HUES64 (cell line): ENCODE results near the gene ADSS2.

Experiments used
- H3K27ac ChIP-seq: 2 replicates; pipeline ENCODE4 v1.7.0; 2013; ENCODE audit warnings: low read depth, low read length, inconsistent platforms
- H3K27me3 ChIP-seq: 2 replicates; pipeline ENCODE4 v1.6.1; 2013; ENCODE audit warnings: mild to moderate bottlenecking, low read length; ENCODE audit not compliant: insufficient read depth
- H3K36me3 ChIP-seq: 2 replicates; pipeline ENCODE4 v1.6.1; 2013; ENCODE audit warnings: mild to moderate bottlenecking, low read length; ENCODE audit not compliant: insufficient read depth
- H3K4me1 ChIP-seq: 2 replicates; pipeline ENCODE4 v1.6.1; 2013; ENCODE audit warnings: mild to moderate bottlenecking, low read length, moderate library complexity; ENCODE audit not compliant: insufficient read depth
- H3K4me3 ChIP-seq: 2 replicates; pipeline ENCODE4 v1.5.1; 2013; ENCODE audit warnings: mild to moderate bottlenecking, low read length, moderate library complexity
- H3K9ac ChIP-seq: 2 replicates; pipeline ENCODE4 v1.6.1; 2013; ENCODE audit warnings: mild to moderate bottlenecking, low read depth, low read length
- H3K9me3 ChIP-seq: 2 replicates; pipeline ENCODE4 v1.6.1; 2013; ENCODE audit warnings: low read depth, low read length; ENCODE audit not compliant: insufficient read depth
- WGBS: fragments of 150-250, 120-280 bp; methylation state at CpG from one replicate; pipeline ENCODE4 v1.1.7; 2013; ENCODE audit warnings: missing lambda C conversion rate; 5-methylcytosine and 5-hydroxymethylcytosine counted together

The ADSS2 gene

DNA sequence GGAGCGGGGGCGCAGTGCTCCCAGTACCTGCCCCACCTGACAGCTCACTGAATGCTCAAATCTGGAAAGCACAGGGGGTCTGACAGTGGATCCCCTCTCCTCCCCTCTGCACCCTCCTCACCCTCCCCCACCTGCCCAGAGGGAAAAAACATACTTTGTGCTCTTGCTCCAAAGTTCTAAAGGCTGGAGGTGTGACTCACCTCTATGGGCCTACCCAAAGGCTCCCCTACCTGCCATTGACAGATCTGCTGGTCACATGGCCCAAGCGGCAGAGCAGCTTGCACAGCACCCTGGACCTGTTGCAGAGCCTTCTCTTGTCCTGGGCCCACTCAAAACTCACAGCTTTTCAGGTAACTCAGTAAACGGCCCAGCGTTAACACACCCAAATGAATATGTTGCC, 55.7 kb downstream of the ADSS2 start:
- WGBS: 91% methylated on average over 5 of the region's 5 CpGs
- Histone ChIP-seq H3K9me3 (no peaks in the 10 kb centered on the region), H3K4me1 (no peaks in the 10 kb centered on the region), H3K4me3 (no peak overlapping the region), H3K27me3 (no peaks in the 10 kb centered on the region), H3K27ac (no peak overlapping the region), H3K36me3 (peaks cover under 1% of the 10 kb centered on the region; the same call in 1 of the 2 replicates), H3K9ac (no peak overlapping the region)

DNA sequence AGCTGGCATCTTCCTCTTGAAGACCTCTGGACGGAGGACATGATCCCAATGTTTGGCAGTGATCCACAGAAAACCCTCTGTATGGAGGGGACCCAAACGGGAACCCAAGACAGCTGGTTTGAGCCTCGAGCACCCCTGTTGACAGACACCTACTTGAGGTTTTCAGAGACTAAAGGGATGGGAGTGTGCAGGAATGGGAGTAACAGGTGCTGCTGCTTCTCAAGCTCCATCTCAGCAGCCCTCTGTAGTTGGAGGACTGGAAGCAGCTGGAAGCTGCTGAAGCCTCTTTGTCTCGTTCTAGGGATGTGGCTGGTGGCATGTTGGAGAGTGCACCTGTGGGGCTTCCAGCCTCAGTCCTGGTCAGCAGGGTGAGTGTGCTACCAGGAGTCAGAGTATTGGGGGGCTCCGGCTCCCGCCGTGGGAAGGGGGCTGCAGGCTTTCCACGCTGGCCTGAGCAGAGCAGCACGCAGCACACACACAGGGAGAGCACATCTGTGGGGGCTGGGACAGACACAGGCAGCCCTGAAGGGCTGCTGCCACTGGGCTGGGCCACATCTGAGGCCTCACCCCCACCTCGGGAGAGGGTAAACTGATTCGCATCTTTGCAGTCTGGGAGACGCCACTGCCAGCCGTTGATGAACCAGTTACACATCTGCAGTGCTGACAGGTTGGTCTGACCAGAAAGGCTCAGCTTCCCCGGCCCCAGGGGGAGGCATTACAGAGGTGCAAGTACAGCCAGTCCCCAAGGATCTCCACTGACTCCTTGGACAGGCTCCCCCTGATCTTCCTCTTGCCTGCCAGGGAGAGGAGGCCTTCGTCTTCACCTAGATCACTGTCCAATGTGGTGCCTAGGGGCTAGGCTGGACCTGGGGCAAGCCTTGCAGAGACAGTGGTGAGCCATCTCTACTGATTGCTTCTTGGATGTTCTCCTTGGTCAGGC, 56.6 kb downstream of the ADSS2 start:
- Histone ChIP-seq H3K4me1 (no peaks in the 10 kb centered on the region), H3K9ac (no peak overlapping the region), H3K27me3 (no peaks in the 10 kb centered on the region), H3K36me3 (no peaks in the 10 kb centered on the region), H3K27ac (no peak overlapping the region), H3K4me3 (no peak overlapping the region), H3K9me3 (no peaks in the 10 kb centered on the region)
- WGBS: 91% methylated on average over 15 of the region's 15 CpGs

DNA sequence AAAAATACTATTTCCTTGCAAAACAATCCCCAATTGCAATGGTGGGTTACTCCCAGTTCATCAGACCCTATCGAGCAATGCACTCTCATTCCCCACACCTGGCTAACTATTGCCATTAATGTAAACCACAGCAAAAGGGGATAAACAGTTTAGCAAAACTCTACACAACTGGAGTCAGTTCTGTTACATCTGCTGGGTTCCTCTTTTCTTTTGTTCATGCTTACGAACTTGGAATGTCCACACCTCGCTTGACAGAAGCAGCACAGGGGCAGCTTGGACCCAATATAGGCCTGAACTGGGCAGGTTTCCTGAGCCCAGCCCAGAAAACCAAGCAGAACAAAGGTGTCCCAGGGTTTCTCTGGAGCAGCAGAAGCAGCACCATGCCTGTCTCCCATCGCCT, 57.4 kb downstream of the ADSS2 start:
- 96% methylated on average over 4 of the region's 4 CpGs for WGBS
- H3K27me3 ChIP-seq: no peaks in the 10 kb centered on the region

DNA sequence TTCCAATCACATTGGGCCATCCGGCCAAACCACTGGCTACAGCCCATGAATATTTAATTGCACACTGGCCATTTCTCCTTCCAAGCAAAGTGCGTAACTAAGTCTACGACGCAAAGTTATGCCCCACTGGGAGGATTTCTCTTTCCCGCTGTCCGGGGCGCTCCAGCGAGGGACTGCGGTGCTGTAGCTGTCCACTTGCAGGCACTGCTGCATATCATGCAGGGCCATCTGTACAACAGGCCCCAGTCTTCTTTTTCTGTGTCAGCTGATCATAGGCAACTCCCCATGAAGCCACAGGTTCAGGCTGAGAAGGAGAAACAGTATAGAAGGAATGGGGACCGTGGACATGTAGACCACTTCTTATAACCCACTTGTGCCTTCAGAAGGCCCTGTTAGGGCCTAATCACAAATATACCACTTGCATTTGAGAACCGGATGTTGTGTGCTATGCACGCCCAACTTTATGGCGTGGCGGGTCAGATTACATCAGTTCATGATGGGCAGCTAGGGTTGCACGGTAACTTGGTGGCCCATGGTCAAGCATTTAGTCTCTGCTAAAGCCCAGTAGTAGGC, 58.0 kb downstream of the ADSS2 start:
- Histone ChIP-seq H3K4me1 (no peaks in the 10 kb centered on the region), H3K9me3 (no peaks in the 10 kb centered on the region), H3K4me3 (no peak overlapping the region), H3K27ac (no peak overlapping the region), H3K36me3 (no peaks in the 10 kb centered on the region), H3K27me3 (no peaks in the 10 kb centered on the region), H3K9ac (no peak overlapping the region)
- WGBS: 96% methylated on average over 15 of the region's 15 CpGs

More for the DNA sequence above, 57.4 kb downstream of the ADSS2 start:
- Histone ChIP-seq H3K36me3 (no peaks in the 10 kb centered on the region), H3K27ac (no peak overlapping the region), H3K9me3 (no peaks in the 10 kb centered on the region), H3K4me1 (no peaks in the 10 kb centered on the region), H3K4me3 (no peak overlapping the region), H3K9ac (no peak overlapping the region)

DNA sequence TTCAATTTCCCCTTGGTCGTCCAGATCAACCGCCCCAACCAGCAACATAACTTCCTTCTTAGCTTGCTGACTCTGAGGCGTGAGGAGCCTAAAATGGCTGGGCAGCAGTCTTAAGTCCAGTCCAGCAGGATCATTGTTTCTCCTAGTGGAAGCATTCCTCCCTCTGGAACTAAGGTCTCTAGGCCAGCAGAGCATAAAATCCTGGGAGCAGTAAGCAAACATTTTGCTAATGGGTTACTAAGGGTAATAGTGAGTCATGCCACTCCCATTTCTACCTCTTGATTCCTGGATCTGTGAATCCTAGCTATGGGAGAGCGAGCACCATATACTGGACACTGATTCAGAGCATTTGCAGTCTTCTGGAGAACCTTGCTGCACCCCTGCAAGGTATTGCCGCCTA, 59.9 kb downstream of the ADSS2 start:
- no peak overlapping the region for H3K27ac ChIP-seq

GRCh38 chr1:244388961-244389360, 62.7 kb downstream of the ADSS2 start:
- H3K36me3 ChIP-seq: no peaks in the 10 kb centered on the region
- no peak overlapping the region for H3K9ac ChIP-seq
- H3K4me3 ChIP-seq: no peak overlapping the region
- no peaks in the 10 kb centered on the region for H3K27me3 ChIP-seq
- H3K27ac ChIP-seq: no peak overlapping the region
- WGBS: 94% methylated on average over 7 of the region's 7 CpGs
- no peaks in the 10 kb centered on the region for H3K4me1 ChIP-seq
- no peaks in the 10 kb centered on the region for H3K9me3 ChIP-seq

More for the DNA sequence above, 59.9 kb downstream of the ADSS2 start:
- Histone ChIP-seq H3K4me3 (no peak overlapping the region), H3K9me3 (no peaks in the 10 kb centered on the region), H3K4me1 (no peaks in the 10 kb centered on the region), H3K9ac (no peak overlapping the region), H3K27me3 (no peaks in the 10 kb centered on the region), H3K36me3 (no peaks in the 10 kb centered on the region)
- 96% methylated on average over 5 of the region's 5 CpGs for WGBS

GRCh38 chr1:244387415-244387814, 64.3 kb downstream of the ADSS2 start:
- no peaks in the 10 kb centered on the region for H3K9me3 ChIP-seq
- no peaks in the 10 kb centered on the region for H3K27me3 ChIP-seq
- H3K27ac ChIP-seq: no peak overlapping the region
- H3K36me3 ChIP-seq: no peaks in the 10 kb centered on the region
- H3K4me1 ChIP-seq: no peaks in the 10 kb centered on the region
- H3K4me3 ChIP-seq: no peak overlapping the region
- no peak overlapping the region for H3K9ac ChIP-seq
- 94% methylated on average over 1 of the region's 1 CpG for WGBS

DNA sequence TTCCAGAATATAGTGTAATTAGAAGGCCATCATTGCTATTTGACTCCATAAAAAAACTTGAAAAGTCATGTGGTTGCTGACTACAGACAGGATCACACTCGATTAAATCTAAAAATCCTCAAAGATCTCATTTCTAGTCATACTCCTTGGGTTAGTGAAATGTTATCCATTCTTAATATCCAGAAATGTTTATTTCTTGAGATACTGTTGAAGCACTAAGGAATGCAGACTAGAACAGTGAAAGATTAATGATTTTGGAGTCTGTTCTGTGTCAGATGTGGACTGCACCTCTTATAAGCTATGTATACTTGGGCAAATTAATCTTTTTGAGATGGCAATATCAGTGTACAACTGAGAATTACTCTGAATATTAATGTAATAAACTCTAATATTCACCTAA, 65.1 kb downstream of the ADSS2 start:
- no peaks in the 10 kb centered on the region for H3K36me3 ChIP-seq
- no peaks in the 10 kb centered on the region for H3K27me3 ChIP-seq
- no peak overlapping the region for H3K4me3 ChIP-seq
- H3K9ac ChIP-seq: no peak overlapping the region
- WGBS: no CpG with 5 or more reads among the region's 1 CpG
- H3K27ac ChIP-seq: no peak overlapping the region
- no peaks in the 10 kb centered on the region for H3K4me1 ChIP-seq
- H3K9me3 ChIP-seq: no peaks in the 10 kb centered on the region

GRCh38 chr1:244384066-244384465, 67.6 kb downstream of the ADSS2 start:
- Histone ChIP-seq H3K4me3 (no peak overlapping the region), H3K9me3 (no peaks in the 10 kb centered on the region), H3K9ac (no peak overlapping the region), H3K27ac (no peak overlapping the region), H3K36me3 (no peaks in the 10 kb centered on the region), H3K27me3 (no peaks in the 10 kb centered on the region), H3K4me1 (no peaks in the 10 kb centered on the region)
- WGBS: 89% methylated on average over 3 of the region's 3 CpGs

DNA sequence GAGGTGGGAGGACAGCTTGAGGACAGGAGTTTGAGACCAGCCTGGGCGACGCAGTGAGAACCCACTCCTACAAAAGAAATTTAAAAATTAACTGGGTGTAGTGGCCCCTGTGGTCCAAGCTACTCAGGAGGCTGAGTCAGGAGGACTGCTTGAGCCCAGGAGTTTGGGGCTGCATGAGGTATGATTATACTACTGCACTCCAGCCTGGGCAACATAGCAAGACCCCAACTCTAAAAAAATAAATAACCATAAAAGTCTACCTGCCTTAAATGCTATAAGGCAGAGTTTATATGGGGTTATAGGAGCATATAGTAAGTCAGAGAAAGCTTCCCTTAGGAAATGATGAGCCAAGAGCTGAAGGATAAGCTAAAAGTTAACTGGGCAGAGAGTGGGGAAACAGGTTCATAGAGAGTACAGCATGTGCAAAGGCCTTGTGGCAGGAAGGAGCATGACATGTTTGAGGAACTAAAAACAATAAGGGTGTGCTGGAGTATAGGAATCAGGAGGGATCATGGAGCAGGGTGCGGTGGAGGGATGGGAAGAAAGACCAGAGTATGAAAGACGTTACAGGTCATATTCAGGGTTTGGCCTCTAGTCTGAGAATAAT, 68.3 kb downstream of the ADSS2 start:
- Histone ChIP-seq H3K9me3 (no peaks in the 10 kb centered on the region), H3K27ac (no peak overlapping the region), H3K4me3 (no peak overlapping the region), H3K27me3 (no peaks in the 10 kb centered on the region), H3K4me1 (no peaks in the 10 kb centered on the region), H3K9ac (no peak overlapping the region), H3K36me3 (no peaks in the 10 kb centered on the region)
- WGBS: 91% methylated on average over 4 of the region's 4 CpGs

GRCh38 chr1:244381878-244382565, 69.7 kb downstream of the ADSS2 start:
- Histone ChIP-seq H3K27me3 (no peaks in the 10 kb centered on the region), H3K9me3 (no peaks in the 10 kb centered on the region), H3K4me3 (no peak overlapping the region), H3K27ac (no peak overlapping the region), H3K4me1 (no peaks in the 10 kb centered on the region), H3K36me3 (no peaks in the 10 kb centered on the region), H3K9ac (no peak overlapping the region)
- 92% methylated on average over 7 of the region's 7 CpGs for WGBS
